SHP77 treated with DMSO at 0.1 percent for 48 hours (cell line): ENCODE data around the gene FAM177A1.
"Not testable (repeated sequence)": the region's sequence is repeated elsewhere in the genome, so short reads cannot be mapped to it uniquely, and the experiment has no call there.

Experiments used
- DNase-seq: peaks from one replicate; lab custom pipeline; 2025; lab: John Stamatoyannopoulos, UW

The FAM177A1 gene, protein sequence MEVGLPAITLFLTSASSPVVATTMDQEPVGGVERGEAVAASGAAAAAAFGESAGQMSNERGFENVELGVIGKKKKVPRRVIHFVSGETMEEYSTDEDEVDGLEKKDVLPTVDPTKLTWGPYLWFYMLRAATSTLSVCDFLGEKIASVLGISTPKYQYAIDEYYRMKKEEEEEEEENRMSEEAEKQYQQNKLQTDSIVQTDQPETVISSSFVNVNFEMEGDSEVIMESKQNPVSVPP

DNA sequence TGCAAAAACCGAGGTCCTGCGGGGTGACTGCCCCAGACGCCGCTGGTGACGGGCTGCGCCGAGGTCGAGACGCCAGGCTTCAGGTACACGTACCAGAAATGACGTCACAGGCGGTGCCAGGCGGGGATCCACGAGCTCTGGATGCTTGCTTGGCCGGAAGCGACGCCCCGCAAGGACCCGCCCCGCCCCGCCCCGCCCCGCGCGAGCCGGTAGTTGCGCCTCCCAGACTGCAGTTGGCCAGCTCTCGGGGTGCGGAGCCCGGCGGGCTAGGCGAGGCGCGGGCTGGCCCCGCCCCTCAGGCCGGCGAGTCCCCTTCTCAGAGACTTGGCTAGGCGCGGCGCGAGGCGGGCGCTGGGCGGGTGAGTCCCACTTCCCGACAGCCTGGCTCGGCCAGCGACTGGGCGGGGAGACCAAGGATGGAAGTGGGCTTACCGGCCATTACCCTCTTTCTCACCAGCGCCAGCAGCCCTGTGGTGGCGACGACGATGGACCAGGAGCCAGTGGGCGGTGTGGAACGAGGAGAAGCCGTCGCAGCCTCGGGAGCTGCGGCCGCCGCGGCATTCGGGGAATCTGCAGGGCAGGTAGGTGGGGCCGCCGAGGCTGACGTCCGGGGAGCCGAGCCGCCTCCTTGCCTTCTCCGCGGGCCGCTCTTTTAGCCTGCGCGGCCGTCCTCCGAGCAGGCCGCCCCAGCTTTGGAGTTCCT is at the start of gene FAM177A1:
Gene FAM177A1, plus strand, starts transcription at position 225 of the 703 bp plus-strand sequence. Its CDS starts 192 bp downstream, at position 417.
- DNase-seq: peak; percentile 99

DNA sequence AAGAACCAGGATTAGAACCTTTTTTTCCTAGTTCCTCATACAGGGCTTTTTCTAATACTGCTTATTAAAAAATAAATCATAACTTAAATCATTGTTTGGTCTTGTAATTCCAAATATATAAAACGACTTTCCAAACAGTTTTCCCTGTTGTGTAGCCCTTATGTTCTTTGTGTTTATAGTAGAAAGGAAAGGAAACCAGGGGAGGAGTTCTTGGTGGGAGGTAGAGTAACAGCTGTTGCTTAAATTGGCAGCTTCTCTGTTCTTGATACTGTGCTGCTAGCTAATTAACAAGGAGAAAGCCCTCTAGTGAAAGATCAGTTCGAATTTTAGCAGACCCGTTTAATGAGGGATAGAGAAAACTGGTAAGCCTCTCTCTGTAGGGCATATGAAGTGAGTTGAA is 48.3 kb upstream of the FAM177A1 start:
- DNase-seq: no peak

DNA sequence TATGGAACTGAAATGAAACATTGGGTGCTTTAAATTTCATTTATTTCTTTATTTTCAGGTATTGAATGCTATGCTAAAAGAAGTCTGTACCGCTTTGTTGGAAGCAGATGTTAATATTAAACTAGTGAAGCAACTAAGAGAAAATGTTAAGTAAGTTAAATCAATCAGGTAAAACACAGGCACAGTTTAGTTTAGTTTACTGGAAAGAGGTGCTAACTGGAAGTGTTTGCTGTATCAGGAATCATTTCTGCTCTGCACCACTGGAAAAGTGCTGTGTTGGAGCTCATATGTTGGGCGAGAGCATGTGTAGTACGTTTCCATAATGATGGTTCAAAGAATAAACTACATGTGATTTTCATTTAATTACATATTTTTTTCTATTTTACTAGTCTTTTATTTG is 46.6 kb upstream of the FAM177A1 start:
- DNase-seq: no peak

DNA sequence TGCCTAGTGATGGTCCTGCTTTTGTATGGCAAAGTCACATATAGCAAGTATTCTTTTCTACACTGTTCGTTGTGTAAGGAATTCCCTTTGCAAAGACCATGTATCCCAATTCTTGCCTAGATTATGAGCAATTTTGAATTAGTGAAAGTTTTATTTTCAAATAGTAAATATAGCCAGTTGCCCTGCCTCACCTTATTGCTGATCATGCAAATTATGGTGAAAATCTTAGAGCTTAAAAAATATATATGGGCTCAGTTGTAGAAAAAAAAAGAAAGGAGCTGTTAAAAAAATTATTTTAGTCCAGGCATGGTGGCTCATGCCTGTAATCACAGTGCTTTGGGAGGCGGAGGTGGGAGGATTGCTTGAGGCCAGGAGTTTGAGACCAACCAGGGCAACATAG is 44.5 kb upstream of the FAM177A1 start:
- DNase-seq: no peak

DNA sequence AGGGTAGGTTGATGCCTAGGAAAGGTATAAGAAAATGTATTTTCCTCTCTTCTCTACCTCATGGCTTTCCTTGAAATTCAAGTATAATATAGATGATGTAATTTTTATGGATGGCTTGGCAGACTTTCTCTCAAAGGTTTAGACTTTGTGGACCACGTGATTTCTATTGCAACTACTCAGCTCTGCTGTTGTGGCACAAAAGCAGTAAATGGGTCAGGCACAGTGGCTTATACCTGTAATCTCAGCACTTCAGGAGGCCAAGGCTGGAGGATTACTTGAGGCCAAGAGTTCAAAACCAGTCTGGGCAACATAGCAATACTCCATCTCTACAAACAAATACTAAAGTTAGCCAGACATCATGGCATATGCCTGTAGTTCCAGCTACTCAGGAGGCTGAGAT is 41.2 kb upstream of the FAM177A1 start:
- DNase-seq: no peak

DNA sequence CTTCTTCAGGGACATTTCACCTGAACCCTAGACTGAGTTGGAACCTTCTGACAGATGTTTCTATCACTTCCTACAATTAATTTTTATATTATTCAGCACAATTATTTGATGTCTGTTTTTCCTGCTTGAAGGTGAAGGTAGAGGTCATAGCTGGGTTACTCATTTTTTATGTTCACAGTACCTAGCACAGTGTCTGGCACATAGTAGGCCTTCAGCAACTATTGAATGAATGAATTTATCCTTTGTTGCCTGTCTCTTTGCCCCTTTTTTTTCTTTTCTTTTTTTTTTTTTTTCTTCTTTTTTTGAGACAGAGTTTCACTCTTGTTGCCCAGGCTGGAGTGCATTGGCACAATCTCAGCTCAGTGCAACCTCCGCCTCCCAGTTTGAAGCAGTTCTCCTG is 29.5 kb upstream of the FAM177A1 start:
- DNase-seq: no peak

DNA sequence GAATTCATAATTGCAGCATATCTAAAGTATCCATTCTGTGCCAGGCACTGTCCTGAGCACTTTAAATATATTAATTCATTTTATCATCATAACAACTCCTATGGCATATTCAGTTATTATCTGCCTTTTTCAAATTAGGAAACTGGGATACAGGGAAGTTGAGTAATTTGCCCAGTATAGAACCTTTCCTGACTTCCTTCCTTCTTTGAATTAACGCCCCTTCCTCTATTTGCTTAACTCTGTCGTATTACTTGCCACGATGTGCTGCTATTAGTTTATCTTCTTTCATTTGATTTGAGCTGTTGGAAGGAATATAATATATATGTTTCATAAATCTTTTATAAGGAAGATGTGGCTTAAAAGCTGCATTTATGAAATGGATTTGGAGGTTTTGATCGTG is 25.4 kb upstream of the FAM177A1 start:
- no peak for DNase-seq

DNA sequence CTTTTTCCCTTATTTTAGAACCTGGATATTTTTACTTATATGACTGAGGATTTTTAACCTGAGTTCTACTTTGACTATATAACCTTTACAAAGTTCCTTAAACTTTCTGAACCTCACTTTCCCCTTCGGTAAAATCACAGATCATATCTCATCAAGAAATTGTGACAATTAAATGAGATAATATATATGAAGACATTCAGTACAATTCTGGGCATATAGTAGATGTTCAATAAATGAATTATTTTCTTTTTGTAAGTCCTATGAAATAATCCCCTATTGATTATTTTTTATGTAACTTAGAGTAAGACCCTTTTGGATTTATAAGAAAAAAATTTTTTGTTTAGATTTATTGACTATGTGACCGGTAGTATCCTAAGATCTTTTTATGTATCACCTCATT is 17.6 kb upstream of the FAM177A1 start:
- no peak for DNase-seq

DNA sequence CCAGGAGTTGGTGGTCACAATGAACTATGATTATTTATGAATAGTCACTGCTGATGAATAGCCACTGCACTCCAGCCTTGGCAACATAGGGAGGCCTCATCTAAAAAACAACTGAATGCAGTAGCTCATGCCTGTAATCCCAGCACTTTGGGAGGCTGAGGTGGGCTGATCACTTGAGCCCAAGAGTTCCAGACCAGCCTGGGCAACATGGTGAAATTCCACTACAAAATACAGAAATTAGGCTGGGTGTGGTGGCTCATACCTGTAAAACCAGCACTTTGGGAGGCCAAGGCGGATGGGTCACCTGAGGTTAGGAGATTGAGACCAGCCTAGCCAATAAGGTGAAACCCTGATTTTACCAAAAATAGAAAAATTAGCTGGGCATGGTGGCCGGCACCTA is 13.5 kb upstream of the FAM177A1 start:
- DNase-seq: no peak

DNA sequence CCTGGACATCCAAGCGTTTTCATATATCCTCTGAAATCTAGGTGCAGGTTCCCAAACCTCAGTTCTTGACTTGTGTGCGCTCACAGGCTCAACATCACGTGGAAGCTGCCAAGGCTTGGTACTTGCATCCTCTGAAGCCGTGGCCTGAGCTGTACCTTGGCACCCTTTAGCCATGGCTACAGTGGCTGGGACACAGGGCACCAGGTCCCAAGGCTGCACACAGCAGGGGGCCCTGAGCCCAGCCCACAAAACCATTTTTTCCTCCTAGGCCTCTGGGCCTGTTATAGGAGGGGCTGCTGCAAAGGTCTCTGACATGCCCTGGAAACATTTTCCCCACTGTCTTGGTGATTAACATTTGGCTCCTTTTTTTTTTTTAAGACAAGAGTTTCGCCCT is 11.6 kb upstream of the FAM177A1 start:
- DNase-seq: no peak

DNA sequence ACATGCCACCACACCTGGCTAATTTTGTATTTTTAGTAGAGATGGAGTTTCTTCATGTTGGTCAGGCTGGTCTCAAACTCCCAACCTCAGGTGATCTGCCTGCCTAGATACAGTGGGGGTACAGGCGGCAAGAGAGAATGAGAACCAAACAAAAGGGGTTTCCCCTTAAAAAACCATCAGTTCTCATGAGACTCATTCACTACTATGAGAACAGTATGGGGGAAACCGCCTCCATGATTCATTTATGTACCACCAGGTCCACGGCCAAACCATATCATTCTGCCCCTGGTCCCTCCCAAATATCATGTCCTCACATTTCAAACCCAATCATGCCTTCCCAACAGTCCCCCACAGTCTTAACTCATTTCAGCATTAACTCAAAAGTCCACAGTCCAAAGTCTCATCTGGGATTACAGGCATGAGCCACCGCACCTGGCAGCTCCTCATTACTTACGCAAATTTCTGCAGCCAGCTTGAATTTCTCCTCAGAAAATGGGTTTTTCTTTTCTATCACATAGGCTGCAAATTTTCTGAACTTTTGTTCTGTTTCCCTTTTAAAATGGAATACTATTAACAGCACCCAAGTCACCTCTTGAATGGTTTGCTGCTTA is 11.0 kb upstream of the FAM177A1 start:
- not testable (repeated sequence) for DNase-seq

DNA sequence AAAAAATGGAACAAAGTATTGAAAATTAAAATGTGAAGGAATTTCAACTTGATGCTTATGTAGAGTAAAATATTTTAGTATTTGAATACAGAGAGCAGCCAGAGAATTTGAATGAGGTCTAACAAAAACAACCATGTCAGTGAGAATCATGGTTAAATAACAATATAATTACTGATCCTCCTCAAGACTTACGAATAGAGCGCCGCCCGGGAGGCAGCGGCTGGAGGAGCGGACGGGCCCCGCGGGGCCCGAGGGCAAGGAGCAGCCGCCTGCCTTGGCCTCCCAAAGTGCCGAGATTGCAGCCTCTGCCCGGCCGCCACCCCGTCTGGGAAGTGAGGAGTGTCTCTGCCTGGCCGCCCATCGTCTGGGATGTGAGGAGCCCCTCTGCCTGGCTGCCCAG is 7.8 kb upstream of the FAM177A1 start:
- not testable (repeated sequence) for DNase-seq

DNA sequence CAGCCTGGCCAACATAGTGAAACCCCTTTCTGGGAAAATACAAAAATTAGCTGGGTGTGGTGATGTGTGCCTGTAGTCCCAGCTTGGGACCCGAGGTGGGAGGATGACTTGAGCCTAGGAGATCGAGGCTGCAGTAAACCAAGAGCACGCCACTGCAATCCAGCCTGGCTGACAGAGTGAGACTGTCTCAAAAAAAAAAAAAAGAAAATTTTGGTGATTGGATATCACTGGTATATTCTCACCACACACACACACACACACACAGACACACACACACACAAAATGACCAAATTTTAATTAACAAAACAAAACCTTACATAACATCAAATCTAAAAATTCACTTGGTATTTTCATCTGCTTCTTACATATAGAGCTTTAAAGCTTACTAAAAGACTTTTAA is 3.4 kb upstream of the FAM177A1 start:
- no peak for DNase-seq

DNA sequence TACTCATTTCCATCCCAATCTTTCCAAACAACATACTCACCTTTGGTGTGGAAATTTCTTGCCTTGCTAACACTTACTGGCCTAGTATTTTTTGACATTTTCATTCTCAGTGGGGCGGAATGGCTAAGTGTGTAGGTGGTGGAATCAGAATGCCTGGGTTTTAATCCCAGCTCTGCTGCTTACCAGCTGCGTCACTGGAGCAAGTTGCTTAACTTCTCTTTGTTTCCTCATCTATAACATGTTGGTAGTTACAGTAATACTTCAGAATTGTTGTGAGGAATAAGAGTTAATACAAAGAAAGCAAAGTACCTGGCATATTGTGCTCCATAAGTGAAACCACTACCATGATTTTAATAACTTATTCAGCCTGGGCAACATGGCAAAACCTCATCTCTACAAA is 3.0 kb upstream of the FAM177A1 start:
- no peak for DNase-seq

DNA sequence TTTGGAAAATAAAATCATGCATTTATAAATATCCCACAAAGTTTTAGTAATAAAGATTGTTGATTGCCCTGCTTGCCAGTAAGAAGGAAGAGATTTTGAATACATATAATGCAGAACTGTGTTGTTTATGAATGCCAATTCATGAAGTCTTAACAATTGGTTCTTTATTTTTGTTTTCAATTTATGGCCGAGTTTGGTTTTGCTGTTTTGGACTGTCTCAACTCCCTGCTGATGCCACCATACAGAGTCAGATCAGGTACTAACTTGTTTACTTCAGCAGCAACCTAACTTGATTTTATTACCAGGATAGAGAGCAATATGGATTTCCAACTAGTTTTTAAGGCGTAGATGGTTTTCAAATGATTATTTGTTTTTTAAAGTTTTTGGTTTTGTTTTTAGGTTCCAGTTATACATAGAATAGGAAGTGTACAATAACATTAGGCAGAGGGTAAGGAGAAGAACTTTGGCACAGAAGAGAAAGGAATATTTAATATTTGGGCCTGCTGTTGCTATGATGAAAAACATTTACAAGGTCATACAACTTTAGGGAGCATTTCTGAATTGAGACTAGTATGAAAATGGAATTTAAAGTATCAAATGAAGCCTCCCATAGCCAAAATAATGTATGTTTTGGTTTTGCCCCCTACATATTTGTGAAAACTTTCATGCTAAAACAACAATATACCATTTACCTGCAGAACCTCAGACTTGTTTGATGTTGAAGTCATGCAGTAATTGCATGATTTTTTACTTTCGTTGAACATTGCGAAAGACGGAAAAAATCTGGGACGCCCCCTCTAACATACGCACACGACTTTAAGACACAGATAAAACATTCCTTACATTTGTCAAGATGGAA is 904 bp upstream of the FAM177A1 start:
- DNase-seq: no peak

DNA sequence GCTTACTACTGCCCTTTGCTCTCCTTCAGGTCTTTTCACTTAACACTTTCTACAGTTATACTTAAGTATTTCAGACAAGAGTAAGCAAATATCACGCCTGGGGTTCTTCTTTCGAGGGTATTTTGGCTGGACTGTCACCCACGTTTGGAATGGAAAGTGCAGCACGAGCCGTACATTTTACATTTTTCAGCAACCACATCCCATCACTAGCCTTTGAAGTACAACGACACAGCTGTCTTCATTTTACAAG is 349 bp upstream of the FAM177A1 start:
- DNase-seq: peak; percentile 21

DNA sequence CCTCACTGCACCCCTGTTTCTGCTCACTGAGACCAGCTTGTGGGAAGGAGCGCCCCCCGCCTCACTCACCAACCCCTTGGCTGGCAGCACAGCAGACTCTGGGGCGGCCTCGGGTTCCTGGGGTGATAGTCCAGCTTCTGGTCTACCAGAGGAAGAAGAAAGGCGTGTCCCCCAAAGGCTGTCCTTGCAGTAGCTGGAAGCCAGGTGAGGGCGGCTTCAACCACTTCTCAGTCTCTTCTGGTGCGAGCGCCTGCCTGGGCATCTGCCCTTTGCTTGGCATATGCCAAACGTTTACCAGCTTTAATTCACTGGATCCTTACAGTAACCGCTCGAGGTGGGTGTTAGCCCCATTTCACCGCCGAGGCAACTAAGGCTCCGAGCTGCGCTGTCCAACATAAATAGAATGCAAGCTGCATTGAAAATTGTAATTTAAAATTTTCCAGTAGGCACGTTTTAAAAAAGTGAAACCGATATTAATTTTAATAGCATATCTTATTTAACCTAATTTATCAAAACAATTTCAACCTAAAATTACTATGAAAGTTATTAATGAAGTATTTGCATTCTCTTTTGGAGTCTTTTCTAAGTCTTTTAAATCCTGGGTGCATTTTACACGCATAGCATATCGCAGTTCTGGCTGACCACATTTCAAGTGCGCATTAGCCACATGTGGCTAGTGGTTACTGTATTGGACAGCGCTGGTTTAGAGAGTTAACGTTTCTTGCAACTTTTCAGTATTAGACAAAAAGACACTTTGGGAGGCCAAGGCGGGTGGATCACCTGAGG is 872 bp downstream of the FAM177A1 start:
- peak; percentile 50 for DNase-seq

DNA sequence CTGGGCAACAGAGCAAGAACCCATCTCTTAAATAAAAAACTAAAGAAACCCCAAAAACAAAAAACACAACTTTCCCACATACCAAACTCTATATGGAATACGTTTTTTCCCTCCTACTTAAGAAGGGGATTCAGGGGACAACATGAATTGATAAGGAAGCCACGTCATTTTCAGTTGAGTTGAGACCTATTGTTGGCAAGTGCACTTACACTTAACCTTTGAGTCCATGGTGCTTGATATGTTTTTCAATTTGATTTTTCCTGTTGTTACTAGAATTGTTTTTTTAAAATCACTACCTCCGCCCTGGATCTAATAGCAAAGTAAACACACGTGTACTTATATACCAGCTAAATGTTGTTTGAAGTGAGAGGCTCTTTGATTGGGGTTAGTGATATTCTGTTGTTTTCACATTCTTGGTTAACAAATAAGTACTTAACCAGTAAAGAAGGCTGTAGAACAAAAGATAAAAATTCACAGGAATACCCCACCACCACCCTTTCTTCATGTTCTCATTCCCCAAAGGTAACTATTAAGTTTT is 2.0 kb downstream of the FAM177A1 start:
- DNase-seq: no peak

DNA sequence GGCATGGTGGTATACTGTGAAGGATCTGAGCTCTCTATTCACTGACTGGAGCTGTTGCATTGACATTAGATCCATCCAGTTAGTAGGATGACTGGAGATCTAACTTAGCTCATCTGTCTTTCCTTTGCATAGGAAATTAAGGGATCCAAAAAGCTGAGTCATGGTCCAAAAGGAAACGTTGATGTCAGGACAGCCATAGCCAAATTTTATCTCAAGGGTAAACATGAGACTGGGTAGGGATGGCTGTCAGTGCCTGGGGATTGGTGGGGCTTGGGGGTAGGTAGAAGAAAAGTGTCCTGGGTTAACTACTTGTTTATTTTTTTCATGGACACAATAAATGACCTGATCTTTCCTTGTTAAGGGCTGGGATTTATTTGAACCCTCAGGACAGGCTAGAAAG is 4.6 kb downstream of the FAM177A1 start:
- DNase-seq: no peak

DNA sequence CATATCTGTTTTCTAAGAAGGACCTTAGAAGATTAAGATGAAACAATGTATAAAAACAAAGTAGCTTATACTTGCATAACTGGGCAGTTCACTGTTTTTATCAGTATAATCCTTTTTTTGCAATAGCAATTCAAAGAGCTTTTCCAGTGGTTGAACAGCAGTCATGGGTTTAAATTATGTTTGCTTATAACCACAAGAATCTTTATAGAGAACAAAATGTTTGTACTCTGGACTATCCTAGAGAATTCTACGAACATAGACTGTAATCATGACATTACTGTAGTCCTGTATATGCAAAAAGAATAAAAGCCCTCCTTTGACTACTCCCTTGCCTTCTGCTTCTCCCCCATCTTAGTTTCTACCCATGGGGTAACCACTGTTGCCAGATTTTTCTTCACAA is 5.7 kb downstream of the FAM177A1 start:
- no peak for DNase-seq

DNA sequence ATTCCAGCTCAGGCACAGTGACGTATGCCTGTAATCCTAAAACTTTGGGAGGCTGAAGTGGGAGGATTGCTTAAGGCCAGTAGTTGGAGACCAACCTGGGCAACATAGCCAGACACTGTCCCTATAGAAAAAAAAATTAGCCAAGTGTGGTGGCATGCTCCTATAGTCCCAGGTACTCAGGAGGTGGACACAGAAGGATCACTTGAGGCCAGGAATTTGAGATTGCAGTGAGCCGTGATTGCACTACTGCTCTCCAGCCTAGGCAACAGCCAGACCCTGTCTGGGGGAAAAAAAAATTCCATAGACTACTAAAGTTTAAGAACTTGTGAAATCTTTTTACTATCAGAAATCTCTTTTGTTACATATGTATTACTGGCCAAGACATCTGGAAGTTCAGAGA is 6.6 kb downstream of the FAM177A1 start:
- no peak for DNase-seq
